ENCODE results near the gene ZNF835. TPM values are rescaled to one million over a fixed set of nuclear protein-coding genes. Genes with fewer than 3 reads are reported as not detected.

ZNF835 gene
- total RNA-seq, 4 donors from 2014 or later: 0.18 to 3.9 (median 0.87) TPM

DNA sequence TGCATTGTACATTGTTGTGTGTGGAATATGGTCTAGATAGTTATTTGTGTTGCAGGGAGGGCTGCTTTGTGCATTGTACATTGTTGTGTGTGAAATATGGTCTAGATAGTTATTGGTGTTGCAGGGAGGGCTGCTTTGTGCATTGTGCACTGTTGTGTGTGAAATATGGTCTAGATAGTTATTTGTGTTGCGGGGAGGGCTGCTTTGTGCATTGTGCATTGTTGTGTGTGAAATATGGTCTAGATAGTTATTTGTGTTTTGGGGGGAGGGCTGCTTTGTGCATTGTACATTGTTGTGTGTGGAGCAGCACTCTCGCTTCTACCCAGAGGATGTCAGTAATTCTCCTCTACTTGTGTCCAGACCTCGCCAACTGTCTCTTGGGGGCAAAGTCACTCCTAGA is 36.3 kb upstream of the ZNF835 start:
- no peaks in the 10 kb centered on the region for H3K36me3 ChIP-seq
- DNase-seq: no peak
- TF ChIP-seq, protein P1, sequence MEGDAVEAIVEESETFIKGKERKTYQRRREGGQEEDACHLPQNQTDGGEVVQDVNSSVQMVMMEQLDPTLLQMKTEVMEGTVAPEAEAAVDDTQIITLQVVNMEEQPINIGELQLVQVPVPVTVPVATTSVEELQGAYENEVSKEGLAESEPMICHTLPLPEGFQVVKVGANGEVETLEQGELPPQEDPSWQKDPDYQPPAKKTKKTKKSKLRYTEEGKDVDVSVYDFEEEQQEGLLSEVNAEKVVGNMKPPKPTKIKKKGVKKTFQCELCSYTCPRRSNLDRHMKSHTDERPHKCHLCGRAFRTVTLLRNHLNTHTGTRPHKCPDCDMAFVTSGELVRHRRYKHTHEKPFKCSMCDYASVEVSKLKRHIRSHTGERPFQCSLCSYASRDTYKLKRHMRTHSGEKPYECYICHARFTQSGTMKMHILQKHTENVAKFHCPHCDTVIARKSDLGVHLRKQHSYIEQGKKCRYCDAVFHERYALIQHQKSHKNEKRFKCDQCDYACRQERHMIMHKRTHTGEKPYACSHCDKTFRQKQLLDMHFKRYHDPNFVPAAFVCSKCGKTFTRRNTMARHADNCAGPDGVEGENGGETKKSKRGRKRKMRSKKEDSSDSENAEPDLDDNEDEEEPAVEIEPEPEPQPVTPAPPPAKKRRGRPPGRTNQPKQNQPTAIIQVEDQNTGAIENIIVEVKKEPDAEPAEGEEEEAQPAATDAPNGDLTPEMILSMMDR (IDR thresholded peaks at IDR 0.05): no peak
- TF ChIP-seq POLR2A (IDR thresholded peaks at IDR 0.05): no peak
- no peaks in the 10 kb centered on the region for H3K4me1 ChIP-seq
- intact Hi-C loops (cut with DNase I): no loop called here
- no peak overlapping the region for H3K4me3 ChIP-seq
- no peak overlapping the region for H3K27ac ChIP-seq
- peaks cover 0 to 31% (median 3%) of the 10 kb centered on the region in 3 donors for H3K9me3 ChIP-seq
- H3K27me3 ChIP-seq: no peaks in the 10 kb centered on the region
- 52 to 59% methylated on average over 3 of the region's 3 CpGs for WGBS, 2 donors

DNA sequence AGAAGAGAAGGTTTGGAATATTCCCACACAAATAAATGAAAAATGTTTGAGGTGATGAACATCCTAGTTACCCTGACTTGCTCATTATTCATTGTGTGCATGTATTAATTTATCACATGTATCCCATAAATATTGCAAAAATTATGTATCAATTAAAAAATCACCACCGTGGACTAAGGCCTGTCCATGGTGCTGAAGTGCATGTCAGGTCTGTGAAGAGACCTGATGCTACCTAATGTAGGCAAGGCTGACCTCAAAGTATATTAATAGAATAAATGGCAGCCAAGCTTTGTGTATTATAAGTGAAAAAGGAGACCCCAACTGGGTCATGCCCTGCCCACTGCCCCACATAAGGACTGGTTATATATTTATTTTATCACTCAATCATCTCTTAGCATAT is 34.4 kb upstream of the ZNF835 start:
- H3K4me3 ChIP-seq: no peak overlapping the region
- no peaks in the 10 kb centered on the region for H3K4me1 ChIP-seq
- intact Hi-C loops (cut with DNase I): no loop called here
- DNase-seq: no peak
- WGBS, 2 donors: 52 to 73% methylated on average over 1 of the region's 1 CpG
- TF ChIP-seq POLR2A (IDR thresholded peaks at IDR 0.05): no peak
- TF ChIP-seq, protein P1 (IDR thresholded peaks at IDR 0.05): no peak
- no peak overlapping the region for H3K27ac ChIP-seq
- no peaks in the 10 kb centered on the region for H3K27me3 ChIP-seq
- peaks cover 0 to 21% (median 0%) of the 10 kb centered on the region in 3 donors for H3K9me3 ChIP-seq
- no peaks in the 10 kb centered on the region for H3K36me3 ChIP-seq

DNA sequence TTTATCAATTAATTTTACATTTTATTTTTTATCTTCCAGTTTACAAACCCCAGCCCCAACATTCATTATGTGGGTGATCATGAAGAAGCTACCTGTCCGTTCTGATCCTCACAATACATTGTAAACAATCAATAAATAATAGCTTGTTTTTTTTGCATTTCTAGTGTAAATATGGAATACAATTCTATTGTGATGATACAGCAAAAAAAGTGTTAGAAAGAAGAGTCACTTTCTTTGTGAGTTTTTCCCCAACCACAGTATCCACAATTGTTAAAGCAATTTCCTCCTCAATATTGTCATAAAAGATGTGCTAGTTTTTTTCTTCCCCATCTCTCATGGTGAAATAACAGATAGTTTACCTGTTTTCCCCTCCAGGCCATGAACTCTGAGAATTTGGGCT is 30.3 kb upstream of the ZNF835 start:
- Histone ChIP-seq H3K4me1 (no peaks in the 10 kb centered on the region), H3K27ac (no peak overlapping the region), H3K27me3 (no peaks in the 10 kb centered on the region), H3K9me3 (peaks cover 0 to 34% (median 0%) of the 10 kb centered on the region in 3 donors), H3K4me3 (no peak overlapping the region), H3K36me3 (no peaks in the 10 kb centered on the region)
- WGBS, 2 donors: 36 to 65% methylated on average over 1 of the region's 1 CpG
- intact Hi-C loops (cut with DNase I): no loop called here
- DNase-seq: no peak
- TF ChIP-seq, protein P1 (IDR thresholded peaks at IDR 0.05): no peak
- TF ChIP-seq POLR2A (IDR thresholded peaks at IDR 0.05): no peak

GRCh38 chr19:56699552-56699951 is 28.0 kb upstream of the ZNF835 start:
- DNase-seq: no peak
- no peaks in the 10 kb centered on the region for H3K36me3 ChIP-seq
- H3K4me3 ChIP-seq: no peak overlapping the region
- TF ChIP-seq, protein P1 (IDR thresholded peaks at IDR 0.05): no peak
- TF ChIP-seq POLR2A (IDR thresholded peaks at IDR 0.05): no peak
- H3K27me3 ChIP-seq: no peaks in the 10 kb centered on the region
- 55 to 68% methylated on average over 3 of the region's 3 CpGs for WGBS, 2 donors
- intact Hi-C loops (cut with DNase I): no loop called here
- H3K27ac ChIP-seq: no peak overlapping the region
- H3K4me1 ChIP-seq: no peaks in the 10 kb centered on the region
- H3K9me3 ChIP-seq: peaks cover 0 to 30% (median 0%) of the 10 kb centered on the region in 3 donors

DNA sequence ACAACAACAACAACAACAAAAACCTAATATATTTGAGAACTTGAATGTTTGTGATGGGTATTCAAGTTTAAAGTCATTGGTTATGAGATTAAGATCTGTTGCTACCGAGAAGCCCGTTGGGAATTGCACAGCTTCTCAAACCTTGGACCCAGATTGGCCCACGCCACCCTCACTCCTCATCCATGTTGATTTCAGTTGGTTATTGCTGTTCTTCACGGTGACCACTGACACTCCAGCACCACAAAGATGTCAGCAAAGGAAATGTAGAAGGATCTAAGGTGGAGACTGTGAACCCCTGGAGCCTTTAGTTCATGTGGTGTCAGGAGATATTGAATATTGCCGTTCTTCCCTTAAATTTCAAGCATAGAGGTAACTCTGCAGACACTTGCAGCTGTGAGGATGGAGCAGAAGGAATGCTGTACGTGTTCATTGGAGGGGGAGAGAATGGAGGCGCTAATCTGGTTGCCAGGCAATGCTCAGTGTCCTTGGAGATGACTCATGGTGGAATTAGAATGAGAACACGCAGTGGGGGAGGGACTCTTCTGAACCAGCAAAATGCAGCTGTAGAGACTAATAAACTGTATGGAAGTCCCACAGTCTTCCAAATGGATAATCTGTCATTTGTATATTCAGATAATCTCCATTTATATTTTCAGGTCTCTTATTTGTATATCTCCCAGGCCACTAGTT is 20.8 kb upstream of the ZNF835 start:
- no peaks in the 10 kb centered on the region for H3K27me3 ChIP-seq
- H3K4me1 ChIP-seq: no peaks in the 10 kb centered on the region
- no peaks in the 10 kb centered on the region for H3K36me3 ChIP-seq
- peaks cover 0 to 27% (median 5%) of the 10 kb centered on the region in 3 donors for H3K9me3 ChIP-seq
- WGBS, 2 donors: 57 to 66% methylated on average over 7 to 8 of the region's 8 CpGs
- H3K4me3 ChIP-seq: no peak overlapping the region
- DNase-seq: no peak
- intact Hi-C loops (cut with DNase I): no loop called here
- no peak overlapping the region for H3K27ac ChIP-seq
- TF ChIP-seq POLR2A (IDR thresholded peaks at IDR 0.05): no peak
- TF ChIP-seq, protein P1 (IDR thresholded peaks at IDR 0.05): no peak

Measured in esophagus squamous epithelium (tissue), 5 donors.